ENCODE results near the gene KIAA1217. TPM values are rescaled to one million over a fixed set of nuclear protein-coding genes. Genes with fewer than 3 reads are reported as not detected.

Gene KIAA1217
- total and polyA plus RNA-seq, 2 experiments from 2014 or later, result 5.4 to 8.1 TPM

DNA sequence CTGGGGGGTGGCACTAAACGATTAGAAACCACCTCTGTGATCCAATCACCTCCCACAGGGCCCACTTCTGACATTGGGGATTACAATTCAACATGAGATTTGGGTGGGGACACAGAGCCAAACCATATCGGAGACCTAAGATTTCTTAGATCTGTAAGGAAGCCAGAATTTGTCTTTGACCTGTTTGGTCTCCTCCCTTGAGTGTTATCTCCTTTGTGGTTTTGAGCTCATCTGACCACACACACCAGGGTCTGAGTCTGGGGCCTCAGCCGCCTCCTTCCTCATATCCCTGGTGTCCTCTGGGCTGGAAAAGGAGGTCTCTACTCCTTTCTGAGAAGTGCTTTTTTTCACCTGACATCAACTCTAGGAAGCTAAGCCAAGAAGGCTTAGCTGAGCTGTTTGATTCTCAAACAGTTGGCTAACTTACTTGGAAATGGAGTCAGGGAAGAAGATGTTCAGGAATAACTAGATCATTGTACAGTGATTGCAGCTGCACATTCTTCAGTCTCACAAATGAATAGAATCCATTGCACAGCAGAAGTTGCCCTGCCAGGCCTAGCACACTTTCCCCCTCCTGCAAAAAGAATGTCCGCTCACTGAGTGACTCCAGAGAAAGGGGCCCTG is 347.3 kb downstream of the KIAA1217 start:
- Histone ChIP-seq H2AFZ (no peak overlapping the region), H3K4me2 (ENCODE audit: unreplicated experiment) (no peak overlapping the region), H4K20me1 (ENCODE audit: insufficient read depth) (no peaks in the 10 kb centered on the region), H3K27ac (no peak overlapping the region), H3K79me2 (ENCODE audit: insufficient read depth) (no peaks in the 10 kb centered on the region), H3K9me3 (ENCODE audit: low read depth) (no peaks in the 10 kb centered on the region), H3K4me1 (ENCODE audit: insufficient read depth) (no peaks in the 10 kb centered on the region), H3K9me2 (ENCODE audit: insufficient read depth) (no peaks in the 10 kb centered on the region), H3K4me3 (no peak overlapping the region), H3F3A (ENCODE audit: insufficient read depth) (no peaks in the 10 kb centered on the region), H3K9ac (no peak overlapping the region), H3K36me3 (ENCODE audit: low read depth) (no peaks in the 10 kb centered on the region), H3K27me3 (replicated peaks; ENCODE audit: insufficient read depth) (no peaks in the 10 kb centered on the region)
- 75 to 79% methylated on average over 4 of the region's 4 CpGs for WGBS, 2 experiments (ENCODE audit: low coverage in 1 of 2, low lambda C conversion rate in 2 of 2, missing lambda C conversion rate in 2 of 2)
- TF ChIP-seq EZH2phosphoT487 (IDR thresholded peaks at IDR 0.05; ENCODE audit: insufficient read depth, low read depth) (no peak), EZH2 (IDR thresholded peaks at IDR 0.05; ENCODE audit: insufficient read depth, poor library complexity, severe bottlenecking) (no peak)
- in situ Hi-C loops (cut with MboI), result no loop called here
- no peak for DNase-seq

DNA sequence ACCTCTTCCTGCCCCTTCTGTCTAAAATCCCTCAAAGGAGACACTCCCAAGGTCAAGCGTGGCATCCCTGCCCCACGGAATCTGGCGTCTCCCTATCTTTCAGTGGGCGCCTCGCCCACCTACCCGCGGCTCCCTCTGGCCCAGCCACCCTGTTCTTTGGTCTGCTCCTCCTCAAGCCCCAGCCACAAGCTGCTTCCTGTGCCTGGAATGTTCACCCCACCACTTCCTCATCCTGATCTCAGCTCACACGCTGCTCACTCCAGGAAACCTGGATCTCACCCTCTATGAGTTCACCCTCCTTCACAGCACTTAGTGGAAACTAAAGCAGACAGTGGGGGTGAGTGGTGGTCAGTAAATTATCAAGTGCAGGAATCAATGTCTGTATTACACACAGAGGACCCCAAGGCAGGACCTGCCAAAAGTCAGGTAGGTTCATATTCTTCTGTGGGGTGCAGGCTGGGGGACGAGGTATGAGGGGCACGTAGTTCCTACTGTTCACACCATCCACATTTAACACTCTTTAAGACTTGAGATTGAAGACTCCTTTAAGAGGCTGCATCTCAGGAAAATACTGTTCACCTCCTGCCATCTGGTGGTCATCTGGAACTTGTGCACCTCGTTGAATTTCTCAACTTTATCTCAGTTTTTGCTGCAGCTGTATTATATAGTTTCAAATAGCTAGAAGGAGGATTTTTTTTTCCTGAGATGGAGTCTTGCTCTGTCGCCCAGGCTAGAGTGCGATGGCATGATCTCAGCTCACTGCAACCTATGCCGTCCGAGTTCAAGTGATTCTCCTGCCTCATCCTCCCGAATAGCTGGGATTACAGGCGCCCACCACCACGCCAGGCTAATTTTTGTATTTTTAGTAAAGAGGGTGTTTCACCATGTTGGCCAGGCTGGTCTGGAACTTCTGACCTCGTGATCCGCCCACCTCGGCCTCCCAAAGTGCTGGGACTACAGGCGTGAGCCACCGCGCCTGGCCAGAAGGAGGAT is 348.1 kb downstream of the KIAA1217 start:
- H3K9me3 ChIP-seq (ENCODE audit: low read depth), result no peaks in the 10 kb centered on the region
- H3K27ac ChIP-seq, result no peak overlapping the region
- no peaks in the 10 kb centered on the region for H3K79me2 ChIP-seq (ENCODE audit: insufficient read depth)
- no peaks in the 10 kb centered on the region for H3F3A ChIP-seq (ENCODE audit: insufficient read depth)
- no peaks in the 10 kb centered on the region for H4K20me1 ChIP-seq (ENCODE audit: insufficient read depth)
- DNase-seq, result peak; percentile 76
- 41 to 45% methylated on average over 24 of the region's 24 CpGs for WGBS, 2 experiments (ENCODE audit: low coverage in 1 of 2, low lambda C conversion rate in 2 of 2, missing lambda C conversion rate in 2 of 2)
- no peaks in the 10 kb centered on the region for H3K36me3 ChIP-seq (ENCODE audit: low read depth)
- no peak overlapping the region for H3K4me3 ChIP-seq
- TF ChIP-seq EZH2phosphoT487 (IDR thresholded peaks at IDR 0.05; ENCODE audit: insufficient read depth, low read depth) (no peak), EZH2 (IDR thresholded peaks at IDR 0.05; ENCODE audit: insufficient read depth, poor library complexity, severe bottlenecking) (no peak)
- no peaks in the 10 kb centered on the region for H3K27me3 ChIP-seq (replicated peaks; ENCODE audit: insufficient read depth)
- H3K9ac ChIP-seq, result no peak overlapping the region
- no peaks in the 10 kb centered on the region for H3K9me2 ChIP-seq (ENCODE audit: insufficient read depth)
- no peak overlapping the region for H3K4me2 ChIP-seq (ENCODE audit: unreplicated experiment)
- no peaks in the 10 kb centered on the region for H3K4me1 ChIP-seq (ENCODE audit: insufficient read depth)
- in situ Hi-C loops (cut with MboI), result no loop called here
- H2AFZ ChIP-seq, result no peak overlapping the region

DNA sequence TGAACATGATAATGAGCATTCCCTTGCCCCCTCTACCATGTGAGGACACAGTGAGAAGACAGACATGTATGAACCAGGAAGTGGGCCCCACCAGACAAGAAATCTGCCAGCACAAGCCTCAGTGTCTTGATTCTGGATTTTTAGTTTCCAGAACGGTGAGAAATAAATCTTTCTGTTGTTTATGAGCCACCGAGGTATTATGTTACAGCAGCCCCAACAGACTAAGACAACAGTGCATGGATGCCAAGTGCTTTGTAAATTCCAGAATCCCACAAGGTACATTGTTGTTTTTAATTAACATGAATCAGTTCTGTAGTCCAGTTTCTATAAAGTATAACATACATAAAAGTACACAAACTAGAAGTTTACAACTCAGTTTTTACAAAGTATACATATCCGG is 352.5 kb downstream of the KIAA1217 start:
- Histone ChIP-seq H3K9me3 (ENCODE audit: low read depth) (no peaks in the 10 kb centered on the region), H3K4me3 (no peak overlapping the region), H3K27me3 (replicated peaks; ENCODE audit: insufficient read depth) (no peaks in the 10 kb centered on the region), H3K9ac (no peak overlapping the region), H3K4me1 (ENCODE audit: insufficient read depth) (no peaks in the 10 kb centered on the region), H2AFZ (no peak overlapping the region), H3K27ac (no peak overlapping the region), H3K36me3 (ENCODE audit: low read depth) (no peaks in the 10 kb centered on the region), H3F3A (ENCODE audit: insufficient read depth) (no peaks in the 10 kb centered on the region), H3K79me2 (ENCODE audit: insufficient read depth) (no peaks in the 10 kb centered on the region), H3K4me2 (ENCODE audit: unreplicated experiment) (no peak overlapping the region), H3K9me2 (ENCODE audit: insufficient read depth) (no peaks in the 10 kb centered on the region), H4K20me1 (ENCODE audit: insufficient read depth) (no peaks in the 10 kb centered on the region)
- DNase-seq, result no peak
- 37 to 41% methylated on average over 3 of the region's 3 CpGs for WGBS, 2 experiments (ENCODE audit: low coverage in 1 of 2, low lambda C conversion rate in 2 of 2, missing lambda C conversion rate in 2 of 2)
- TF ChIP-seq EZH2phosphoT487 (IDR thresholded peaks at IDR 0.05; ENCODE audit: insufficient read depth, low read depth) (no peak), EZH2 (IDR thresholded peaks at IDR 0.05; ENCODE audit: insufficient read depth, poor library complexity, severe bottlenecking) (no peak)
- in situ Hi-C loops (cut with MboI), result no loop called here

DNA sequence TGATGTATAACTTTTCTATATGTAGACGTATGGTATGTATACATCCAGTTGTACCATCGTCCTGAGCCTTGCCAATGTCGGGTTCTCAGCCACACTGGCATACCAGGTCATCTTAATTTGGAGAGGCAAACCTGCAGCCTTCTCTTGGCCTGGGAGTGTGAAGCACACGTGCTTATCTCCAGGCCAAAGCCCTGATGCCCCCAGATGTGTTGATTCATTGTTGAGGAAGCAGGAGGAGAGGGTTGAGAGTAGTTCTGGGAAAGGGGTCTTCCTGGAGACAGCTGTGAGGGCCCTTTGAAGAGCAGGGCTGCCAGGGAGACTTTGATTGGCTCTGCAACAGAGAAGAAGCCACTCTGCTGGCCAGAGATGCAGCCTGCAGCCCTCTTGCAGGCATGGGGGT is 359.1 kb downstream of the KIAA1217 start:
- WGBS, 2 experiments (ENCODE audit: low coverage in 1 of 2, low lambda C conversion rate in 2 of 2, missing lambda C conversion rate in 2 of 2), result 36 to 41% methylated on average over 4 of the region's 4 CpGs
- no peaks in the 10 kb centered on the region for H3K9me2 ChIP-seq (ENCODE audit: insufficient read depth)
- H3K36me3 ChIP-seq (ENCODE audit: low read depth), result no peaks in the 10 kb centered on the region
- no peaks in the 10 kb centered on the region for H3K9me3 ChIP-seq (ENCODE audit: low read depth)
- TF ChIP-seq EZH2 (IDR thresholded peaks at IDR 0.05; ENCODE audit: insufficient read depth, poor library complexity, severe bottlenecking) (no peak), EZH2phosphoT487 (IDR thresholded peaks at IDR 0.05; ENCODE audit: insufficient read depth, low read depth) (no peak)
- H3K4me2 ChIP-seq (ENCODE audit: unreplicated experiment), result no peak overlapping the region
- no peaks in the 10 kb centered on the region for H4K20me1 ChIP-seq (ENCODE audit: insufficient read depth)
- H3K4me3 ChIP-seq, result no peak overlapping the region
- H3K9ac ChIP-seq, result no peak overlapping the region
- no peak overlapping the region for H3K27ac ChIP-seq
- H2AFZ ChIP-seq, result no peak overlapping the region
- DNase-seq, result no peak
- no peaks in the 10 kb centered on the region for H3K27me3 ChIP-seq (replicated peaks; ENCODE audit: insufficient read depth)
- in situ Hi-C loops (cut with MboI), result no loop called here
- H3K79me2 ChIP-seq (ENCODE audit: insufficient read depth), result no peaks in the 10 kb centered on the region
- H3K4me1 ChIP-seq (ENCODE audit: insufficient read depth), result no peaks in the 10 kb centered on the region
- H3F3A ChIP-seq (ENCODE audit: insufficient read depth), result no peaks in the 10 kb centered on the region

Data from GM23248 (cell line).